Activated T-helper 17 cell treated with anti-CD3 and anti-CD28 coated beads, Interleukin-2, amount 50 U/mL, for 72 hours (primary cell): ENCODE results near the gene PIN1. TPM values are rescaled to one million over a fixed set of nuclear protein-coding genes. Genes with fewer than 3 reads are reported as not detected.

ENCODE experiments used
- ATAC-seq: fragments of 150-1000 bp; cut with Tn5 transposase; replicated peaks from 2 replicates; pipeline ENCODE4 v1.10.0; 2021; ENCODE audit warnings: mild to moderate bottlenecking, moderate library complexity
- H3K27ac Mint-ChIP-seq: one replicate; pipeline ENCODE4 v1.8.0; 2022; ENCODE audit warnings: mixed read lengths
- H3K27me3 Mint-ChIP-seq: one replicate; pipeline ENCODE4 v1.8.0; 2022; ENCODE audit warnings: mixed read lengths
- H3K36me3 Mint-ChIP-seq: one replicate; pipeline ENCODE4 v1.8.0; 2022; ENCODE audit warnings: low read depth, mild to moderate bottlenecking, mixed read lengths
- H3K4me1 Mint-ChIP-seq: one replicate; pipeline ENCODE4 v1.8.0; 2022; ENCODE audit warnings: mixed read lengths
- H3K4me3 Mint-ChIP-seq: one replicate; pipeline ENCODE4 v1.8.0; 2022; ENCODE audit warnings: mild to moderate bottlenecking, mixed read lengths
- H3K9me3 Mint-ChIP-seq: one replicate; pipeline ENCODE4 v1.8.0; 2022; ENCODE audit warnings: mixed read lengths
- total RNA-seq, 2 donors: library from RNA; stranded (reverse); gene quantifications; one replicate each; pipeline ENCODE4 v1.2.3, GENCODE V29; 2022

Gene PIN1
- total RNA-seq, 2 donors from 2014 or later: 62.0 to 93.1 TPM

GRCh38 chr19:9878511-9879196, 43.5 kb downstream of the PIN1 start:
- Mint-ChIP-seq H3K4me3 (no peak overlapping the region), H3K27ac (no peak overlapping the region), H3K36me3 (no peaks in the 10 kb centered on the region), H3K27me3 (no peaks in the 10 kb centered on the region), H3K4me1 (no peaks in the 10 kb centered on the region), H3K9me3 (no peaks in the 10 kb centered on the region)
- no peak for ATAC-seq

- Mint-ChIP-seq H3K27me3 (peaks cover 3% of the 10 kb centered on the region), H3K4me3 (no peak overlapping the region), H3K9me3 (no peaks in the 10 kb centered on the region), H3K27ac (no peak overlapping the region), H3K4me1 (no peaks in the 10 kb centered on the region), H3K36me3 (no peaks in the 10 kb centered on the region)
- no peak for ATAC-seq
Observed at GRCh38 chr19:9881720-9882119, 46.6 kb downstream of the PIN1 start.

GRCh38 chr19:9883231-9883758, 48.2 kb downstream of the PIN1 start:
- no peak overlapping the region for H3K4me3 Mint-ChIP-seq
- H3K4me1 Mint-ChIP-seq: no peaks in the 10 kb centered on the region
- H3K27me3 Mint-ChIP-seq: peaks cover 11% of the 10 kb centered on the region
- no peaks in the 10 kb centered on the region for H3K9me3 Mint-ChIP-seq
- no peaks in the 10 kb centered on the region for H3K36me3 Mint-ChIP-seq
- no peak overlapping the region for H3K27ac Mint-ChIP-seq
- ATAC-seq: no peak

GRCh38 chr19:9883764-9884163, 48.6 kb downstream of the PIN1 start:
- Mint-ChIP-seq H3K4me1 (no peaks in the 10 kb centered on the region), H3K27ac (no peak overlapping the region), H3K27me3 (peaks cover 11% of the 10 kb centered on the region), H3K36me3 (no peaks in the 10 kb centered on the region), H3K4me3 (no peak overlapping the region), H3K9me3 (no peaks in the 10 kb centered on the region)
- no peak for ATAC-seq

GRCh38 chr19:9885077-9885552, 50.0 kb downstream of the PIN1 start:
- Mint-ChIP-seq H3K27me3 (peaks cover 14% of the 10 kb centered on the region), H3K27ac (no peak overlapping the region), H3K4me3 (no peak overlapping the region), H3K4me1 (no peaks in the 10 kb centered on the region), H3K9me3 (no peaks in the 10 kb centered on the region), H3K36me3 (no peaks in the 10 kb centered on the region)
- ATAC-seq: no peak

- H3K27me3 Mint-ChIP-seq: peaks cover 11% of the 10 kb centered on the region
- H3K4me1 Mint-ChIP-seq: no peaks in the 10 kb centered on the region
- H3K36me3 Mint-ChIP-seq: no peaks in the 10 kb centered on the region
- no peak for ATAC-seq
- H3K4me3 Mint-ChIP-seq: no peak overlapping the region
- no peaks in the 10 kb centered on the region for H3K9me3 Mint-ChIP-seq
- no peak overlapping the region for H3K27ac Mint-ChIP-seq
Observed at GRCh38 chr19:9891609-9892373, 56.7 kb downstream of the PIN1 start.

Other genes with a start within 250 kb of the PIN1 start
- gene ZNF561, start 214.1 kb upstream of the PIN1 start, total RNA-seq: 10 to 100 TPM; 26.1 to 32.2 TPM
- 10 to 100 TPM; 39.3 to 53.2 TPM for gene ZNF562, start 160.2 kb upstream of the PIN1 start, total RNA-seq
- gene ZNF846, start 66.6 kb upstream of the PIN1 start, total RNA-seq: 1 to 10 TPM; 3.8 to 8.4 TPM
- 10 to 100 TPM; 23.6 to 27.2 TPM for gene FBXL12, start 16.2 kb upstream of the PIN1 start, total RNA-seq
- gene UBL5, start 7.4 kb upstream of the PIN1 start, total RNA-seq: 100 to 1,000 TPM; 247 to 395 TPM
- 1 to 10 TPM; 1.6 to 7.4 TPM for gene OLFM2, start 101.2 kb downstream of the PIN1 start, total RNA-seq
- 10 to 100 TPM in 1 of 2 donors, 1 to 10 TPM in 1; 6.1 to 32.1 TPM for gene COL5A3, start 175.2 kb downstream of the PIN1 start, total RNA-seq
- gene RDH8, start 178.2 kb downstream of the PIN1 start, total RNA-seq: under 1 TPM in 1 of 2 donors, not detected in 1; 0.26 TPM